CD4-positive, alpha-beta T cell (primary cell): Measurements from ENCODE around the gene ZBTB20. TPM values are rescaled to one million over a fixed set of nuclear protein-coding genes. Genes with fewer than 3 reads are reported as not detected.

Experiments
- ATAC-seq: fragments of 200-7000 bp; cut with Tn5 transposase; one replicate; pipeline ENCODE4 v1.10.0; 2022; ENCODE audit warnings: mild to moderate bottlenecking; ENCODE audit not compliant: poor library complexity
- CTCF ChIA-PET: fragments of 350-600 bp; sonication (Branson Sonifier 250); formaldehyde crosslinking; loops from one replicate; lab custom pipeline; 2021; ENCODE audit warnings: antibody characterized with exemption, inconsistent platforms; lab: Charles Lee
- POLR2A ChIA-PET: fragments of 350-600 bp; sonication (Branson Sonifier 250); formaldehyde crosslinking; loops from one replicate; lab custom pipeline; 2021; ENCODE audit warnings: antibody characterized with exemption, inconsistent platforms; lab: Charles Lee
- DNase-seq, 14 experiments: peaks; one replicate each; pipeline ENCODE4 v3.0.0-alpha.2; 2013 to 2020; ENCODE audit warnings: mixed read lengths in 2 of 14
- H3K27ac ChIP-seq, 2 donors: one replicate each; pipeline versions ENCODE4 v1.5.1 to v1.7.0; 2013; ENCODE audit warnings: low read length in 2 of 2, low read depth in 1 of 2, mild to moderate bottlenecking in 1 of 2
- H3K27me3 ChIP-seq, 2 experiments: 1 replicate in 1 of 2; 2 replicates in 1 of 2; pipeline versions ENCODE4 v1.6.1 to v1.7.0; 2013; ENCODE audit warnings: low read length in 2 of 2, control low read depth in 1 of 2, mild to moderate bottlenecking in 1 of 2, moderate library complexity in 1 of 2; ENCODE audit not compliant: insufficient read depth in 2 of 2, control insufficient read depth in 1 of 2
- H3K36me3 ChIP-seq: one replicate; pipeline ENCODE4 v1.6.1; 2013; ENCODE audit warnings: low read length, control low read depth; ENCODE audit not compliant: insufficient read depth
- H3K4me1 ChIP-seq: one replicate; pipeline ENCODE4 v1.6.1; 2013; ENCODE audit warnings: low read length, control low read depth; ENCODE audit not compliant: insufficient read depth
- H3K4me3 ChIP-seq: one replicate; pipeline ENCODE4 v1.5.1; 2013; ENCODE audit warnings: mild to moderate bottlenecking, low read length, moderate library complexity
- H3K9me3 ChIP-seq, 2 experiments: 1 replicate in 1 of 2; 2 replicates in 1 of 2; pipeline versions ENCODE4 v1.6.1 to v1.7.0; 2013; ENCODE audit warnings: low read length in 2 of 2, mild to moderate bottlenecking in 2 of 2, control low read depth in 1 of 2, moderate library complexity in 1 of 2; ENCODE audit not compliant: control insufficient read depth in 1 of 2, insufficient read depth in 1 of 2
- H3K27ac Mint-ChIP-seq: one replicate; pipeline ENCODE4 v1.8.0; 2020; ENCODE audit warnings: mixed read lengths
- H3K27me3 Mint-ChIP-seq: one replicate; pipeline ENCODE4 v1.8.0; 2021; ENCODE audit warnings: mixed read lengths
- H3K36me3 Mint-ChIP-seq: one replicate; pipeline ENCODE4 v1.8.0; 2021; ENCODE audit warnings: low read depth, mixed read lengths
- H3K4me1 Mint-ChIP-seq: one replicate; pipeline ENCODE4 v1.8.0; 2021; ENCODE audit warnings: low read depth, mixed read lengths
- H3K4me3 Mint-ChIP-seq: one replicate; pipeline ENCODE4 v1.8.0; 2020; ENCODE audit warnings: mild to moderate bottlenecking, mixed read lengths
- H3K9me3 Mint-ChIP-seq: one replicate; pipeline ENCODE4 v1.8.0; 2020; ENCODE audit warnings: mixed read lengths
- CTCF ChIP-seq: fragments of 200-600 bp; IDR thresholded peaks from one replicate; pipeline ENCODE4 v1.8.0; 2022; ENCODE audit warnings: antibody characterized with exemption, mild to moderate bottlenecking
- intact Hi-C, 2 experiments: fragments of 100-400 bp; cut with DNase I in 1 of 2; cut with micrococcal nuclease in 1 of 2; formaldehyde crosslinking; loops; one replicate each; pipeline versions ENCODE4 v1.15.1 to v1.9.0; 2023 to 2025; cut with DNase I, micrococcal nuclease
- total RNA-seq, 174 experiments: library from RNA in 2 of 174; stranded (reverse) in 2 of 174; gene quantifications; one replicate each; pipeline ENCODE4 v1.2.3 and lab custom pipeline; 2021 to 2026

ZBTB20 gene
- total RNA-seq, 2 experiments from 2014 or later, result 41.6 to 47.4 TPM

GRCh38 chr3:115071166-115071565 is 75.9 kb downstream of the ZBTB20 start:
- DNase-seq, result no peak
- Mint-ChIP-seq H3K27me3 (no peaks in the 10 kb centered on the region), H3K4me1 (peaks cover 66% of the 10 kb centered on the region), H3K4me3 (no peak overlapping the region), H3K27ac (peak overlapping the region; percentile 1), H3K36me3 (peaks cover 43% of the 10 kb centered on the region), H3K9me3 (no peaks in the 10 kb centered on the region)
- Histone ChIP-seq H3K27ac (no peak overlapping the region), H3K9me3 (no peaks in the 10 kb centered on the region), H3K4me1 (no peaks in the 10 kb centered on the region), H3K27me3 (no peaks in the 10 kb centered on the region), H3K4me3 (no peak overlapping the region), H3K36me3 (no peaks in the 10 kb centered on the region)
- intact Hi-C loops, result no loop called here
- ATAC-seq, result no peak
- POLR2A ChIA-PET, result no interaction called here
- CTCF ChIA-PET, result no interaction called here
- TF ChIP-seq CTCF, result no peak

GRCh38 chr3:115068799-115069198 is 78.3 kb downstream of the ZBTB20 start:
- no peak for ATAC-seq
- H3K4me1 ChIP-seq, result no peaks in the 10 kb centered on the region
- ChIA-PET POLR2A (interaction anchor here (0.7 to 1.0 kb wide), 2 partner anchors 22 to 77 kb away, joined by 3 read pairs; no protein-coding TSS in a partner anchor), CTCF (interaction anchor here (1.2 kb wide), 1 partner anchor 23 kb away, joined by 3 read pairs; no protein-coding TSS in a partner anchor)
- no peak overlapping the region for H3K27ac ChIP-seq
- H3K4me1 Mint-ChIP-seq, result peaks cover 49% of the 10 kb centered on the region
- H3K36me3 ChIP-seq, result no peaks in the 10 kb centered on the region
- no peak for DNase-seq
- no peak overlapping the region for H3K4me3 Mint-ChIP-seq
- intact Hi-C loops, result no loop called here
- peak overlapping the region; percentile 21 for H3K27ac Mint-ChIP-seq
- peaks cover 54% of the 10 kb centered on the region for H3K36me3 Mint-ChIP-seq
- H3K9me3 ChIP-seq, result no peaks in the 10 kb centered on the region
- TF ChIP-seq CTCF, result no peak
- H3K9me3 Mint-ChIP-seq, result no peaks in the 10 kb centered on the region
- H3K27me3 ChIP-seq, result no peaks in the 10 kb centered on the region
- no peak overlapping the region for H3K4me3 ChIP-seq
- no peaks in the 10 kb centered on the region for H3K27me3 Mint-ChIP-seq

GRCh38 chr3:115062412-115062956 is 84.6 kb downstream of the ZBTB20 start:
- Histone ChIP-seq H3K4me3 (no peak overlapping the region), H3K27me3 (no peaks in the 10 kb centered on the region), H3K27ac (no peak overlapping the region), H3K4me1 (no peaks in the 10 kb centered on the region), H3K36me3 (no peaks in the 10 kb centered on the region), H3K9me3 (no peaks in the 10 kb centered on the region)
- POLR2A ChIA-PET, result interaction anchor here (0.6 kb wide), 1 partner anchor 37 kb away, joined by 3 read pairs; no protein-coding TSS in a partner anchor
- ATAC-seq (no peak), DNase-seq (no peak)
- CTCF ChIA-PET, result no interaction called here
- no peak overlapping the region for H3K27ac Mint-ChIP-seq
- intact Hi-C loops, result no loop called here
- TF ChIP-seq CTCF, result no peak
- H3K9me3 Mint-ChIP-seq, result no peaks in the 10 kb centered on the region
- no peak overlapping the region for H3K4me3 Mint-ChIP-seq
- H3K27me3 Mint-ChIP-seq, result no peaks in the 10 kb centered on the region
- H3K4me1 Mint-ChIP-seq, result peaks cover 8% of the 10 kb centered on the region
- peaks cover 59% of the 10 kb centered on the region for H3K36me3 Mint-ChIP-seq
